HepG2 (cell line): Measurements from ENCODE around the gene DDR2. TPM values are rescaled to one million over a fixed set of nuclear protein-coding genes. Genes with fewer than 3 reads are reported as not detected.
"Not testable (repeated sequence)": the region's sequence is repeated elsewhere in the genome, so short reads cannot be mapped to it uniquely, and the experiment has no call there.

Experiments used
- ATAC-seq: fragments of 200-7000 bp; cut with Tn5 transposase; 3 replicates; pipeline ENCODE4 v1.9.1; 2020; ENCODE audit warnings: mild to moderate bottlenecking, moderate library complexity
- BruUV-seq: library from RNA; stranded (reverse); fragments of 400-500 nt; replicated peaks from 2 replicates; lab custom pipeline; 2021; lab: Mats Ljungman, UMichigan
- CTCF ChIA-PET: fragments of 300-600 bp; formaldehyde crosslinking; extraction: SDS; loops from one replicate; lab custom pipeline; 2021; ENCODE audit warnings: low total read pairs, inconsistent platforms, low intra/inter-chr PET ratio; lab: Yijun Ruan, JAX
- POLR2A ChIA-PET: fragments of 350-600 bp; sonication (Branson Sonifier 250); formaldehyde crosslinking; loops from one replicate; lab custom pipeline; 2020; ENCODE audit warnings: antibody characterized with exemption, inconsistent platforms; lab: Yijun Ruan, JAX
- DNase-seq: peaks from one replicate; pipeline ENCODE4 v3.0.0-alpha.2; 2015; ENCODE audit warnings: low spot score
- FAIRE-seq: peaks from 3 replicates; lab custom pipeline; 2011; peaks lifted over from hg19 to GRCh38; lab: Jason Lieb, UNC
- H2AFZ ChIP-seq: one replicate; pipeline ENCODE4 v1.6.1; 2011; ENCODE audit warnings: low read length, inconsistent platforms
- H3K27ac ChIP-seq: fragments of 300-600 bp; 3 replicates; pipeline ENCODE4 v1.8.0; 2011; ENCODE audit warnings: mixed run types, mild to moderate bottlenecking, mixed read lengths, low read length, inconsistent platforms; ENCODE audit not compliant: insufficient read depth; ENCODE audit errors: extremely low read length
- H3K27me3 ChIP-seq, 2 experiments: fragments of 200-600 bp in 1 of 2; 2 replicates in 1 of 2; 3 replicates in 1 of 2; pipeline versions ENCODE4 v1.6.0 to v1.8.0; 2011; ENCODE audit warnings: low read length in 2 of 2, mild to moderate bottlenecking in 2 of 2, moderate library complexity in 2 of 2, inconsistent platforms in 1 of 2; ENCODE audit not compliant: insufficient read depth in 2 of 2, control insufficient read depth in 1 of 2
- H3K36me3 ChIP-seq, 2 experiments: fragments of 200-600 bp in 1 of 2; replicated peaks in 1 of 2; 2 replicates in 1 of 2; 3 replicates in 1 of 2; pipeline versions ENCODE4 v1.5.1 to v1.8.0; 2011; ENCODE audit warnings: low read length in 2 of 2, inconsistent platforms in 1 of 2; ENCODE audit not compliant: insufficient read depth in 2 of 2, control insufficient read depth in 1 of 2
- H3K4me1 ChIP-seq: 2 replicates; pipeline ENCODE4 v1.5.1; 2012; ENCODE audit warnings: low read length, inconsistent platforms; ENCODE audit not compliant: insufficient read depth
- H3K4me2 ChIP-seq: 2 replicates; pipeline ENCODE4 v1.6.0; 2011; ENCODE audit warnings: low read depth, low read length, inconsistent platforms
- H3K4me3 ChIP-seq, 3 experiments: fragments of 200-600 bp in 1 of 3; sonication (generic), shearing (Covaris generic) in 1 of 3; replicated peaks in 1 of 3; 2 replicates each; pipeline ENCODE4 v1.5.1; 2011 to 2016; ENCODE audit warnings: low read length in 3 of 3, inconsistent platforms in 2 of 3, low read depth in 2 of 3, mild to moderate bottlenecking in 2 of 3, control low read depth in 1 of 3, mixed read lengths in 1 of 3; ENCODE audit not compliant: insufficient read depth in 1 of 3
- H3K79me2 ChIP-seq: one replicate; pipeline ENCODE4 v1.6.1; 2011; ENCODE audit warnings: low read length, inconsistent platforms; ENCODE audit not compliant: insufficient read depth
- H3K9ac ChIP-seq: 2 replicates; pipeline ENCODE4 v1.6.0; 2011; ENCODE audit warnings: mild to moderate bottlenecking, low read depth, low read length, inconsistent platforms; ENCODE audit not compliant: insufficient read depth
- H3K9me3 ChIP-seq: 2 replicates; pipeline ENCODE4 v1.5.1; 2012; ENCODE audit warnings: mild to moderate bottlenecking, low read length
- H4K20me1 ChIP-seq: 2 replicates; pipeline ENCODE4 v1.6.0; 2011; ENCODE audit warnings: inconsistent platforms, mild to moderate bottlenecking, low read length, moderate library complexity; ENCODE audit not compliant: insufficient read depth
- CEBPB ChIP-seq: IDR thresholded peaks from 2 replicates; pipeline ENCODE4 v1.6.1; 2011; ENCODE audit warnings: low read depth, low read length, improper control_type of control experiment, borderline replicate concordance
- CEBPG ChIP-seq: IDR thresholded peaks from 2 replicates; pipeline ENCODE4 v1.6.1; 2016
- CTCF ChIP-seq: sonication (generic); formaldehyde crosslinking; IDR thresholded peaks from 2 replicates; pipeline ENCODE4 v1.5.0; 2020; ENCODE audit warnings: mild to moderate bottlenecking, missing genetic modification reagents, moderate library complexity
- ELF3 ChIP-seq: IDR thresholded peaks from 2 replicates; pipeline ENCODE4 v1.6.1; 2016; ENCODE audit warnings: missing genetic modification reagents, missing compliant biosample characterization
- RAD21 ChIP-seq: fragments of 450-650 bp; formaldehyde crosslinking; IDR thresholded peaks from 2 replicates; pipeline ENCODE4 v1.5.0; 2020; ENCODE audit warnings: mild to moderate bottlenecking
- REPIN1 ChIP-seq: sonication (generic); formaldehyde crosslinking; IDR thresholded peaks from 2 replicates; pipeline ENCODE4 v1.8.0; 2022; ENCODE audit warnings: missing genetic modification reagents, low read depth, mild to moderate bottlenecking, borderline replicate concordance
- SAP130 ChIP-seq: IDR thresholded peaks from 2 replicates; pipeline ENCODE4 v1.6.1; 2016; ENCODE audit warnings: low read depth
- SMC3 ChIP-seq: IDR thresholded peaks from 2 replicates; pipeline ENCODE4 v1.6.1; 2011; ENCODE audit warnings: low read length, improper control_type of control experiment
- STAG1 ChIP-seq: sonication (generic); formaldehyde crosslinking; IDR thresholded peaks from 2 replicates; pipeline ENCODE4 v1.4.0; 2020; ENCODE audit warnings: missing genetic modification reagents
- WGBS: methylation state at CpG from one replicate; pipeline ENCODE4 v1.1.6; 2017; ENCODE audit warnings: low lambda C conversion rate; 5-methylcytosine and 5-hydroxymethylcytosine counted together
- in situ Hi-C: cut with HindIII; loops from 2 replicates; pipeline ENCODE4 v1.10.0; 2017; ENCODE audit warnings: low pct_unique_long_range_greater_than_20kb; ENCODE audit not compliant: extremely low pct_ligation_motif_present
- intact Hi-C: fragments of 100-400 bp; cut with micrococcal nuclease; formaldehyde crosslinking; loops from one replicate; pipeline ENCODE4 v1.10.0; 2022; ENCODE audit not compliant: unreplicated experiment
- polyA plus RNA-seq, 8 experiments: library from polyadenylated mRNA; depleted of rRNA in 3 of 8; stranded (reverse) in 7 of 8; unstranded in 1 of 8; fragments of >200 nt; fragmentation: Illumina TruSeq in 4 of 8; extraction: Trizol in 4 of 8; gene quantifications; 2 replicates each; pipeline versions ENCODE4 v1.2.1 to v1.2.3, GENCODE V29; 2011 to 2016; ENCODE audit warnings: low read depth in 4 of 8, missing spikeins in 1 of 8, mixed read lengths in 1 of 8; ENCODE audit not compliant: insufficient read depth in 1 of 8
- total RNA-seq, 5 experiments: library from RNA; depleted of rRNA; stranded (reverse); fragments of >200 nt; fragmentation: Illumina TruSeq; extraction: Trizol; gene quantifications; 2 replicates each; pipeline ENCODE4 v1.2.3, GENCODE V29; 2016; ENCODE audit warnings: low read depth in 1 of 5

DDR2 gene
- total and polyA plus RNA-seq, 2 of the 13 experiments (the other 11 are each of a cell fraction or from before 2014, with no cell fraction given): 0.36 to 0.38 TPM

DNA sequence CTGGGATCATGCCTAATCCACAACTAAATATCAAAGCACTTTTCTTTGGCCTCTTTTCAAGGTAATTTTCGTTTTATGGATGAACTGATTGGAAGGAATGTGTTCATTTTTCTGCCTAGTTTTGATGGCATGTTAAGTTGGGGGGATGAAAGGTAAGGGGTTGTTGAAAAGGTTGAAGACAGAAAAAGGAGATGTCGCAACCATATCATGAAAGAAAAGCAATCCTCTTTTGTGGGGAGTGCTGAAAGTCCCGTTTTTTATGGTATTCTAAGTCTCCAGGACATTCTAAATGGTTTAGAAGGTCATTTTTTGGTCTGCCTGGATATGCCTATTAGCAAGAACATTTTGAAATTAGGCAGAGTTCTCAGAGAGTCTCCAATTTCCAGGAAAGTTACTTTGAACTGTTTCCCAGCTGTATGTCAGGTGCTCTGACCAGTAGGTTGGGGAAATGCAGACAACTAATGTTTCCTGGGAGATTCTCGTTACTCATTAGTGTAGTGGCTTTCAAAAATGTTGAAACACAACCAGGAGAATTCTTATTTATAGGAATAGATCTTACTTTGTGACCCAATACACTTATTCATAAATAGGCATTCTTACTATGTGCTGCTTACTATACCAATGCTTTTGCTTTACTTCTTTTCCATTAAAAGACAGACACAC is 164.5 kb downstream of the DDR2 start:
- BruUV-seq, FAIRE-seq, CTCF ChIA-PET, H3K9me3 ChIP-seq, H3K27ac ChIP-seq, DNase-seq, intact Hi-C loops, POLR2A ChIA-PET, H3K27me3 ChIP-seq, H3K9ac ChIP-seq, H3K4me2 ChIP-seq, H3K4me3 ChIP-seq, ATAC-seq, in situ Hi-C loops, H4K20me1 ChIP-seq, H2AFZ ChIP-seq: not testable (repeated sequence)
- 75% methylated on average over 4 of the region's 4 CpGs for WGBS
- H3K79me2 ChIP-seq: peaks cover 34% of the 10 kb centered on the region
- H3K4me1 ChIP-seq: peaks cover 37% of the 10 kb centered on the region
- peak; percentile 49; the same call in 1 of the 2 replicates for TF ChIP-seq CEBPB
- H3K36me3 ChIP-seq: peaks cover 3 to 20% of the 10 kb centered on the region in 2 experiments; a peak in 4 of 5 replicates

- 37% methylated on average over 6 of the region's 6 CpGs for WGBS
- H2AFZ ChIP-seq, H3K9ac ChIP-seq, H3K4me3 ChIP-seq, H3K27ac ChIP-seq, H3K4me2 ChIP-seq, BruUV-seq, H3K9me3 ChIP-seq, H3K4me1 ChIP-seq, POLR2A ChIA-PET, H4K20me1 ChIP-seq, H3K27me3 ChIP-seq: not testable (repeated sequence)
- in situ Hi-C loops (loop anchor here (10.0 kb wide), 1 partner anchor 175 kb away; no protein-coding TSS in a partner anchor), intact Hi-C loops (loop anchor here (1.0 kb wide), 1 partner anchor 187 kb away; no protein-coding TSS in a partner anchor)
- ATAC-seq (peak; percentile 99), FAIRE-seq (peak; percentile 54), DNase-seq (peak; percentile 69)
- CTCF ChIA-PET: interaction anchor here (2.0 kb wide), 1 partner anchor 186 kb away, joined by 25 read pairs; no protein-coding TSS in a partner anchor
- TF ChIP-seq RAD21 (peak; percentile 75), REPIN1 (CRISPR knock-in tag) (0 out of 2 replicates have a peak, but pooled peaks have one; percentile 23), CEBPG (0 out of 2 replicates have a peak, but pooled peaks have one; percentile 36), ELF3 (CRISPR knock-in tag) (0 out of 2 replicates have a peak, but pooled peaks have one; percentile 17), STAG1 (CRISPR knock-in tag) (peak; percentile 89), SMC3 (peak; percentile 74), SAP130 (CRISPR knock-in tag) (0 out of 2 replicates have a peak, but pooled peaks have one; percentile 19), CTCF (peak; percentile 78)
- H3K79me2 ChIP-seq: peaks cover 15% of the 10 kb centered on the region
- peaks cover 3 to 24% of the 10 kb centered on the region in 2 experiments; a peak in 3 of 5 replicates for H3K36me3 ChIP-seq
Observed at GRCh38 chr1:162799995-162800830, 167.9 kb downstream of the DDR2 start.

DNA sequence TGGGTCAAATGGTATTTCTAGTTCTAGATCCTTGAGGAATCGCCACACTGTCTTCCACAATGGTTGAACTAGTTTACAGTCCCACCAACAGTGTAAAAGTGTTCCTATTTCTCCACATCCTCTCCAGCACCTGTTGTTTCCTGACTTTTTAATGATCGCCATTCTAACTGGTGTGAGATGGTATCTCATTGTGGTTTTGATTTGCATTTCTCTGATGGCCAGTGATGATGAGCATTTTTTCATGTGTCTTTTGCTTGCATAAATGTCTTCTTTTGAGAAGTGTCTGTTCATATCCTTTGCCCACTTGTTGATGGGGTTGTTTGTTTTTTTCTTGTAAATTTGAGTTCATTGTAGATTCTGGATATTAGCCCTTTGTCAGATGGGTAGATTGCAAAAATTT is 175.2 kb downstream of the DDR2 start:
- WGBS: 67% methylated on average over 1 of the region's 2 CpGs
- H3K79me2 ChIP-seq, H3K4me2 ChIP-seq, H3K27ac ChIP-seq, intact Hi-C loops, H3K4me3 ChIP-seq, H2AFZ ChIP-seq, H3K36me3 ChIP-seq, H4K20me1 ChIP-seq, CTCF ChIA-PET, H3K9ac ChIP-seq, BruUV-seq, FAIRE-seq, ATAC-seq, H3K27me3 ChIP-seq, H3K4me1 ChIP-seq, DNase-seq, POLR2A ChIA-PET, H3K9me3 ChIP-seq: not testable (repeated sequence)
- in situ Hi-C loops: loop anchor here (10.0 kb wide), 1 partner anchor 183 kb away; no protein-coding TSS in a partner anchor
